Prostate gland (tissue), 2 donors: Measurements from ENCODE around the gene RRM1.

Source experiments
- CTCF ChIP-seq, 4 experiments: fragments of 200-600 bp in 2 of 4; fragments of 450-650 bp in 2 of 4; sonication (generic) in 2 of 4; IDR thresholded peaks; 1 replicate in 3 of 4; 2 replicates in 1 of 4; pipeline ENCODE4 v1.5.1; 2016 to 2019; ENCODE audit warnings: antibody characterized with exemption in 4 of 4, mild to moderate bottlenecking in 2 of 4, moderate library complexity in 2 of 4
- POLR2A ChIP-seq: fragments of 450-650 bp; IDR thresholded peaks from one replicate; pipeline ENCODE4 v1.6.1; 2016; ENCODE audit warnings: antibody characterized with exemption, mild to moderate bottlenecking

GRCh38 chr11:4084406-4085125, 10.0 kb upstream of the RRM1 start:
- no peak for TF ChIP-seq CTCF (IDR thresholded peaks at IDR 0.05)
- TF ChIP-seq POLR2A: no peak
